ENCODE measurements around the gene SLC39A13.

SLC39A13 gene

DNA sequence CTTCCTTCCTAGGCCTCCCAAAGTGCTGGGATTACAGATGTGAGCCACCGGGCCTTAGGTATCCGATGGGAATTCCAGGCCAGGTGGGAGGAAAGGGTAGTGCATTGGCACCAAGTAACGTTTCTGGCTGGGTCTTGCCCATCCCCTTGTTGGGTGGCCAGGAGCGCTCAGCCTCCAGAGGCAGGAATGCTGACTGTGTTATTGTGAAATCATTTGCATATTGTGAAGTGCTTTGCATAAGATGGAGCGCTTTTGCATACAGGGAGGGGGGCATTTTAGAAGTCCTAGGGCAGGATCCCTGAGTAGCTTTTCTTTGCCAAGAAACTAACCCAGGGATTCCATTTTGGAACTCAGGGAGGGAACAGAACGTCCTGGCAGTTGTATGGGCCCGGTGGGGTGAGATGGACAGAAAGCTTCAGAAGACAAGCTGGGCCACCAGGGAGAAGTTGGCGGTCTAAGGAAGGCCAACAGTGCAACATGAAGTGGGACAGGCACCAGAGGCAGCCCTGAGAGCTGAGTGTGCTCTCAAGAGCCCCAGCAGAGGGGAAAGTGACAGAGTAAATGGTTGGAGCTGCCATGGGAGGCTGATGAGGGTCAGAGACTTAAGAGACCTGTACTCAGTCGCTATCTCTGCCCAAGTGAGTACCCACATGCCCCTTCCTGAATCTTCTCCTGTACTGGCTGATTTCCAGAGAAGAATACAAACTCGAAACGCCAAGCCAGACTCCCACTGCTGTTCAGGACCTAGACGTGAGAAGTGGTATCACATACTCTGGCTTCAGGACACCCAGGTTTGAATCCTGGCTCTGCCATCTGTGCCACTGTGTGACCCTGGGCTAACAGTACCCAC lies 1.3 kb upstream of the SLC39A13 start:
- peak overlapping the region; percentile 76 for H3K27ac ChIP-seq (ENCODE audit: low read length)
- H3K27me3 ChIP-seq (ENCODE audit: insufficient read depth, low read length, poor library complexity): no peaks in the 10 kb centered on the region
- H3K4me1 ChIP-seq (ENCODE audit: insufficient read depth, low read length): peaks cover 27% of the 10 kb centered on the region
- peaks cover 9% of the 10 kb centered on the region for H3K79me2 ChIP-seq (ENCODE audit: insufficient read depth, low read length)
- H3K9ac ChIP-seq (ENCODE audit: low read depth, low read length): peak overlapping the region; percentile 65
- DNase-seq: no peak
- H3K4me3 ChIP-seq (ENCODE audit: low read depth in 1 of 2, low read length in 2 of 2): peak overlapping the region; percentile 40 to 75; a peak in 3 of 4 replicates
- peak overlapping the region; percentile 93 for H3K4me2 ChIP-seq (ENCODE audit: insufficient read depth, low read length)
- peaks cover 11% of the 10 kb centered on the region; the same call in 1 of the 2 replicates for H3K36me3 ChIP-seq (ENCODE audit: insufficient read depth, low read length)
- TF ChIP-seq, protein P1, sequence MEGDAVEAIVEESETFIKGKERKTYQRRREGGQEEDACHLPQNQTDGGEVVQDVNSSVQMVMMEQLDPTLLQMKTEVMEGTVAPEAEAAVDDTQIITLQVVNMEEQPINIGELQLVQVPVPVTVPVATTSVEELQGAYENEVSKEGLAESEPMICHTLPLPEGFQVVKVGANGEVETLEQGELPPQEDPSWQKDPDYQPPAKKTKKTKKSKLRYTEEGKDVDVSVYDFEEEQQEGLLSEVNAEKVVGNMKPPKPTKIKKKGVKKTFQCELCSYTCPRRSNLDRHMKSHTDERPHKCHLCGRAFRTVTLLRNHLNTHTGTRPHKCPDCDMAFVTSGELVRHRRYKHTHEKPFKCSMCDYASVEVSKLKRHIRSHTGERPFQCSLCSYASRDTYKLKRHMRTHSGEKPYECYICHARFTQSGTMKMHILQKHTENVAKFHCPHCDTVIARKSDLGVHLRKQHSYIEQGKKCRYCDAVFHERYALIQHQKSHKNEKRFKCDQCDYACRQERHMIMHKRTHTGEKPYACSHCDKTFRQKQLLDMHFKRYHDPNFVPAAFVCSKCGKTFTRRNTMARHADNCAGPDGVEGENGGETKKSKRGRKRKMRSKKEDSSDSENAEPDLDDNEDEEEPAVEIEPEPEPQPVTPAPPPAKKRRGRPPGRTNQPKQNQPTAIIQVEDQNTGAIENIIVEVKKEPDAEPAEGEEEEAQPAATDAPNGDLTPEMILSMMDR (IDR thresholded peaks at IDR 0.05; ENCODE audit: borderline replicate concordance, extremely low read depth, low read length, poor library complexity, severe bottlenecking): no peak
- TF ChIP-seq EZH2 (IDR thresholded peaks at IDR 0.05; ENCODE audit: borderline replicate concordance, low read depth, low read length, severe bottlenecking): no peak
- ATAC-seq (ENCODE audit: insufficient read depth, low read depth): no peak
- H4K20me1 ChIP-seq (ENCODE audit: insufficient read depth, low read length): no peaks in the 10 kb centered on the region
- peak overlapping the region; percentile 82 for H2AFZ ChIP-seq (ENCODE audit: low read depth, low read length)
- no peaks in the 10 kb centered on the region for H3K9me3 ChIP-seq (ENCODE audit: insufficient read depth, low read length, severe bottlenecking)

DNA sequence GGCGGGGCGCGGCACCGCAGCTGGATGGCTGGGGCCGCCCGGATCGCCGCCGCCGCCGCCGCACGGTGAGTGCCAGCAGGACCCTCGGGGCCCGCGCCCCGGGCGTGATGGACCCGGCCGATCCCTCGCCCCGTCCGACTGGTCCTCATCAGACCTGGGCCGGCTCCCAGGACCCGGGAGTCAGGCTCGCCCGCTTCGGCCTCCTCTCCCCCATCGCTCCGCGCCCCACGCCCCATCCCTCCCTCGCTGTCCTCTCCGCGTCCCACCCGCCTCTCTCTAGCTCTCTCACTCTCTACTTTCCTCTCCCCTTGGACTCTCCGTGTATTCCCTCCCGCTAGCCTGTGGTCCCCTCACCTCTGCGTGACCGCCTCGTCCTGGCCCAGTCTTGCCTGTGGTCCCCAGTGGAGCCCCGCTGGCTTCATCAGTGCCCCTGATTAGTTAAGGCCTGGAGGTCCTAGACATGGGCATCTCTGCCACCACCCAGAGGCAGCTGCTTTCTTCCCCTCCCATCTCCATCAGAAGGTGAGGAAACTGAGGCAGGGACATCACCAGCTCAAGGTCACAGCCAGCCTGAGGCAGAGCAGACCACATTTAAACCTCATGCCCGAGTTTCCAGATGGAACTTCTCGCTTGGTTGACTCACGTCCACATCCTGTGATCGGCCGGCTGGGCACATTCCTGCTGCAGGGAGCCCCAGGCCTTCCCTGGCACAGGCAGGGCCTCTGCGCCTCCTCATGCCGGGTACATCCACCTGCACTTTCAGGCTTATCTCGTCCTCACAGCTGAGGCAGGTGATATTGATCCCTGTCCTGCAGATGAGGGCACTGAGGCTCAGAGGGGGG lies 429 bp downstream of the SLC39A13 start:
- peak; percentile 4; the same call in 2 of the 3 replicates for ATAC-seq (ENCODE audit: insufficient read depth, low read depth)
- Histone ChIP-seq H2AFZ (ENCODE audit: low read depth, low read length) (peak overlapping the region; percentile 79), H3K4me3 (ENCODE audit: low read depth in 1 of 2, low read length in 2 of 2) (peak overlapping the region; percentile 64 to 72; a peak in 3 of 4 replicates)

DNA sequence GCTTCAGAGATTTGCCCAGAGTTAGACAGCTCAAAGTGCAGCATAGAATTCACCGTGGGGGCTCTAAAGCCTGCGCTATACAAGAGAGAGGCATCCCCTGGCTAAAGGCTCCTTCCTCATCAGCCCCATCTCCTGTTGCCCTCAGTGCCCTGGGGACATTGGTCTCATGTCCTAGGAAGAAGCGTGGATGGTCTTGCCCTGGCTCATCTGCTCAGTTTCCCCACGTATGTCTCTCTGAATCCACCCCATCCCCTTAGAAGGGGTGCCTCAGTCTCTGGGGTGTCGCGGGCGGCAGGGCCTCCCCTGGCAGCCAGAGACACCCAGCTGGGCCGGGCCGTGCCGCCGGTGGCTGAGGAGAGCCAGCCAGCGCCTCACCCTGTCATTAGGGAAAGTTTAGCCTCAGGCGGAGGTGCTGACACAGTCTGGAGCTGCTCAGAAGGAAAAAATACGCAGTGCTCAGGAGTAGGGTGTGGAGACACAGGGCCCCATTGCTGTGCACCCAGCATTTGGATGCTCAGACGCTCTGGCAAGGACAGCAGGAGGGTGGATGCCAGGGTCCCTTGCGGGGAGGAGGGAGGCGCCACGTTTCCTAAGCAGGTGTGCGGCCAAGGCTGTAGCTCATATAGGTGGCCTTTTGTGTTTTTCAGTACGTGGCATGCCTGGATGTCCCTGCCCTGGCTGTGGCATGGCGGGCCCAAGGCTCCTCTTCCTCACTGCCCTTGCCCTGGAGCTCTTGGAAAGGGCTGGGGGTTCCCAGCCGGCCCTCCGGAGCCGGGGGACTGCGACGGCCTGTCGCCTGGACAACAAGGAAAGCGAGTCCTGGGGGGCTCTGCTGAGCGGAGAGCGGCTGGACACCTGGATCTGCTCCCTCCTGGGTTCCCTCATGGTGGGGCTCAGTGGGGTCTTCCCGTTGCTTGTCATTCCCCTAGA lies 1.3 kb downstream of the SLC39A13 start:
- ATAC-seq (ENCODE audit: insufficient read depth, low read depth): no peak
- Histone ChIP-seq H3K4me2 (ENCODE audit: insufficient read depth, low read length) (peak overlapping the region; percentile 76), H3K27ac (ENCODE audit: low read length) (no peak overlapping the region), H3K9me3 (ENCODE audit: insufficient read depth, low read length, severe bottlenecking) (no peaks in the 10 kb centered on the region), H3K9ac (ENCODE audit: low read depth, low read length) (peak overlapping the region; percentile 65), H2AFZ (ENCODE audit: low read depth, low read length) (no peak overlapping the region), H4K20me1 (ENCODE audit: insufficient read depth, low read length) (no peaks in the 10 kb centered on the region), H3K79me2 (ENCODE audit: insufficient read depth, low read length) (peaks cover 9% of the 10 kb centered on the region), H3K4me1 (ENCODE audit: insufficient read depth, low read length) (peaks cover 27% of the 10 kb centered on the region), H3K4me3 (ENCODE audit: low read depth in 1 of 2, low read length in 2 of 2) (peak overlapping the region; percentile 64 to 72; a peak in 2 of 4 replicates), H3K36me3 (ENCODE audit: insufficient read depth, low read length) (peaks cover 25% of the 10 kb centered on the region), H3K27me3 (ENCODE audit: insufficient read depth, low read length, poor library complexity) (no peaks in the 10 kb centered on the region)
- no peak for DNase-seq
- TF ChIP-seq, protein P1 (IDR thresholded peaks at IDR 0.05; ENCODE audit: borderline replicate concordance, extremely low read depth, low read length, poor library complexity, severe bottlenecking): no peak
- TF ChIP-seq EZH2 (IDR thresholded peaks at IDR 0.05; ENCODE audit: borderline replicate concordance, low read depth, low read length, severe bottlenecking): no peak

More for the DNA sequence above, 429 bp downstream of the SLC39A13 start:
- Histone ChIP-seq H3K36me3 (ENCODE audit: insufficient read depth, low read length) (peaks cover 16% of the 10 kb centered on the region), H3K4me2 (ENCODE audit: insufficient read depth, low read length) (peak overlapping the region; percentile 76), H3K9ac (ENCODE audit: low read depth, low read length) (peak overlapping the region; percentile 65), H3K27ac (ENCODE audit: low read length) (peak overlapping the region; percentile 67), H3K79me2 (ENCODE audit: insufficient read depth, low read length) (peaks cover 9% of the 10 kb centered on the region), H3K9me3 (ENCODE audit: insufficient read depth, low read length, severe bottlenecking) (no peaks in the 10 kb centered on the region), H3K4me1 (ENCODE audit: insufficient read depth, low read length) (peaks cover 27% of the 10 kb centered on the region), H4K20me1 (ENCODE audit: insufficient read depth, low read length) (no peaks in the 10 kb centered on the region), H3K27me3 (ENCODE audit: insufficient read depth, low read length, poor library complexity) (no peaks in the 10 kb centered on the region)
- no peak for DNase-seq
- TF ChIP-seq, protein P1 (IDR thresholded peaks at IDR 0.05; ENCODE audit: borderline replicate concordance, extremely low read depth, low read length, poor library complexity, severe bottlenecking): no peak
- TF ChIP-seq EZH2 (IDR thresholded peaks at IDR 0.05; ENCODE audit: borderline replicate concordance, low read depth, low read length, severe bottlenecking): no peak
